Kidney epithelial cell (primary cell): ENCODE measurements around the gene SGPP2. TPM values are rescaled to one million over a fixed set of nuclear protein-coding genes. Genes with fewer than 3 reads are reported as not detected.

Source experiments
- DNase-seq: peaks from one replicate; pipeline ENCODE4 v3.0.0-alpha.2; 2010; ENCODE audit warnings: low read depth
- H3K27me3 ChIP-seq: 2 replicates; pipeline ENCODE4 v1.6.0; 2011; ENCODE audit warnings: low read length; ENCODE audit not compliant: control insufficient read depth, insufficient read depth
- H3K36me3 ChIP-seq: 2 replicates; pipeline ENCODE4 v1.5.1; 2011; ENCODE audit warnings: low read length; ENCODE audit not compliant: control insufficient read depth, insufficient read depth
- H3K4me3 ChIP-seq: 2 replicates; pipeline ENCODE4 v1.5.1; 2011; ENCODE audit warnings: low read depth, mild to moderate bottlenecking, control low read depth, low read length
- CTCF ChIP-seq: IDR thresholded peaks from 2 replicates; pipeline ENCODE4 v1.5.1; 2011; ENCODE audit warnings: mild to moderate bottlenecking, moderate library complexity, low read length, control low read depth, inconsistent platforms; ENCODE audit not compliant: insufficient read depth, poor library complexity, severe bottlenecking
- total RNA-seq: library from RNA; depleted of rRNA; stranded (reverse); fragments of >200 nt; gene quantifications from 2 replicates; pipeline ENCODE4 v1.2.3, GENCODE V29; 2015

The SGPP2 gene
- 27.0 and 29.1 TPM in 2 replicates for total RNA-seq

GRCh38 chr2:222424276-222424728, at the start of gene SGPP2:
Gene SGPP2, plus strand, starts transcription at chr2:222424543. Its CDS starts 60 bp downstream, at chr2:222424603.
- peak within 1 kb of the TSS; percentile 46 for H3K4me3 ChIP-seq
- H3K36me3 ChIP-seq = no peaks in the 10 kb centered on the region
- DNase-seq = no peak
- no peaks in the 10 kb centered on the region for H3K27me3 ChIP-seq
- no peak for TF ChIP-seq CTCF

- no peak overlapping the region for H3K4me3 ChIP-seq
- no peak for TF ChIP-seq CTCF
These were observed 48.5 kb upstream of the SGPP2 start for GRCh38 chr2:222375798-222376197.

GRCh38 chr2:222380456-222380855, 43.9 kb upstream of the SGPP2 start:
- H3K27me3 ChIP-seq = no peaks in the 10 kb centered on the region
- peak; percentile 18 for DNase-seq

More at GRCh38 chr2:222375798-222376197, 48.5 kb upstream of the SGPP2 start:
- no peak for DNase-seq
- no peaks in the 10 kb centered on the region for H3K27me3 ChIP-seq
- no peaks in the 10 kb centered on the region for H3K36me3 ChIP-seq

GRCh38 chr2:222381566-222381965, 42.8 kb upstream of the SGPP2 start:
- Histone ChIP-seq H3K36me3 (no peaks in the 10 kb centered on the region), H3K4me3 (no peak overlapping the region), H3K27me3 (no peaks in the 10 kb centered on the region)
- no peak for DNase-seq
- TF ChIP-seq CTCF = no peak

More at GRCh38 chr2:222380456-222380855, 43.9 kb upstream of the SGPP2 start:
- no peaks in the 10 kb centered on the region for H3K36me3 ChIP-seq
- no peak for TF ChIP-seq CTCF
- H3K4me3 ChIP-seq = no peak overlapping the region

GRCh38 chr2:222383255-222383654, 41.1 kb upstream of the SGPP2 start:
- no peak for DNase-seq
- no peak overlapping the region for H3K4me3 ChIP-seq
- no peaks in the 10 kb centered on the region for H3K36me3 ChIP-seq
- no peaks in the 10 kb centered on the region for H3K27me3 ChIP-seq
- TF ChIP-seq CTCF = no peak

- Histone ChIP-seq H3K27me3 (no peaks in the 10 kb centered on the region), H3K36me3 (no peaks in the 10 kb centered on the region), H3K4me3 (no peak overlapping the region)
- no peak for TF ChIP-seq CTCF
- DNase-seq = no peak
These were observed 32.5 kb upstream of the SGPP2 start for GRCh38 chr2:222391743-222392285.
